ENCODE results near the gene TRIM42.

Gene TRIM42

DNA sequence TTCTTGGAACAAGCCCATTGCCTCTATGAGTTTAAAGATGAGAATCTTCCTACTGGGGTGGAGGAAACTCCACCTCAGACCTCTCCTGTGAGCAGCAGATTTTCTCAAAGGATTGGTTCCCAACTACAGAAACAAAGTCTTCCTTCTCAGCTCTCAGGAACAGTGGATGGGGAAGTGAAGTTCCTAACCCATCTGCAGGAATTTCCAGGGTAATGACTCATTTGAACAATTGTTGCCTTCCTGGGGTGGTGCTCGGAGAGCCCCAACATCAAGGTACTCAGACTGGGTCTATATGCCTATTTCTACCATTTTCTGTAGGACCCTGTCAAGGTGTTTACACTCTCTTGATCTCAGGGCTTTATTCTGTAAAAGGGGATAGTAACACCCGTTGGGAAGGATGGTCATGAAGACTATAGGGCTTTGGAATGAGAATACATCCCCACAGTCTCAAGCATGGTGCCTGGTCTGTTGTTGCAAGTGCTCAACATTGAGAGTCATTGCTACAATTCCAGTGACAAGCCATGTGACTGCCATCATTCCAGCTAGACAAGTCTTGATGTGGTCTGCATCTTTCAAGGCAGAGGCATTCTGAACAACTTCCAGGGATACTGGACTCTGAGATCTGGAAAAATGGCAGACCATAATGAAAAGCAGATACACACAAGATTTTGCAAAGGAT lies 33.0 kb downstream of the TRIM42 start:
- no peak for DNase-seq (ENCODE audit: low read depth, low spot score)

DNA sequence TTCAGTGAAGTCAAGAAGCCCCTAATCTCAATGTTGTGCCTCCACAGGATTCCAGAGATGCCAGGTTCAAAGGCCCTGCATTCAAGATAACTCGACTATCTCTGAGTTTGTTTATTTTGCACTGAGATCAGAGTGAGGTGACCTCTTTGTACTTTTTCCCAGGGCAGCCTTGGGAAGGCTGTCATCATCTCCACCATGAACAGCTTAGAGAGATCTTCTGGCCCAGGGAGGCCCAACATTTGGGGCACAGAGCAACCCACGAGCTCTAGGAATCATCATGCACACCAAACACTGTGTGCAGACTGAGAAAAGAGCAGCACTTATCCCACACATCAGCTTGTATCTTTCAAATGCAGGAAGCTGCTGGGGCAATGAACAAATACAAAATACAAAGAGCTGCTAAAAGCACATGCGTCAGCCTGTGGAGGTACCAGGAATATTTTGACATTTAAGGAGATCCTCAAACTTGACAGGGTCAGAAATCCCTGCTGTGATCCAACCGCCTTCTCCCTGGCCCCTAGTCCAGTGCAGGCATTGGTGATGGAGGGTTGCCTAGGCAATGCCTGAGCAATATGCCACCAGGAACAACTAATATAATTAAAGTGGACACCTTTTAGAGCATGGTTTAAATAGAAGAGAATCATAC lies 33.6 kb downstream of the TRIM42 start:
- DNase-seq (ENCODE audit: low read depth, low spot score): peak; percentile 27

DNA sequence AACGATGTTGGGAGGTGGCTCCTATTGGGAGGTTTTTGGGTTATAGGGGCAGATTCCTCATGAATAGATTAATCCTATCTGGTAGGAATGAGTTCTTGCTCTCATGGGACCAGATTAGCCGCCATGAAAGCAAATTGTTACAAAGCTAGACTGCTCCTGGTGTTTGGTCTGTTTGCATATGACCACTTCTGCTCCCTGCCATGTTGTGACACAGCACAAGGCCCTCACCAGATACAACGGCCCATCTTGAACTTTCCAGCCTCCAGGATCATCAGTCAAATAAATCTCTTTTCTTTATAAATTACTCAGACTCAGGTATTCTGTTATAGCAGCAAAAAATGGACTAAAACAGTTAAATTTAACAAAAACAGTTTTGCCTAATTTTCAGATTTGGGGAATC lies 34.4 kb downstream of the TRIM42 start:
- DNase-seq (ENCODE audit: low read depth, low spot score): no peak

DNA sequence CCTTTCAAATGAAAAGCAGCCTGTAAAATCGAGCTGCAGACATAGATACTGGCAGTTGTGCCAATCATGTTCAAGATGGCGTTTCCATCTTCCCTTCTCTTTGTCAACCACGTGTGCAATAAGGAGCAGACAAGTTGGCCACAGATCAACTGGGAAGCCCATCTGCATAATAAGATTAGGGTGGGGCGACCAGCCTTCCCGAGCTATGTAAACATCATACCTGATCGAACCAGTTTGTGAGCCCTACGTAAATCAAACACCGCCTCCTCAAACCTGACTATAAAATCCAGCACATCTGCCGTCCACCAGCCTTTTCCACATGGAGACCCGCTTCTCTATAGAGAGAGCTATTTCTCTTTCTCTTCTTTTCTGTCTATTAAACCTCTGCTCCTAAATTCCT lies 37.2 kb downstream of the TRIM42 start:
- peak; percentile 10 for DNase-seq (ENCODE audit: low read depth, low spot score)

DNA sequence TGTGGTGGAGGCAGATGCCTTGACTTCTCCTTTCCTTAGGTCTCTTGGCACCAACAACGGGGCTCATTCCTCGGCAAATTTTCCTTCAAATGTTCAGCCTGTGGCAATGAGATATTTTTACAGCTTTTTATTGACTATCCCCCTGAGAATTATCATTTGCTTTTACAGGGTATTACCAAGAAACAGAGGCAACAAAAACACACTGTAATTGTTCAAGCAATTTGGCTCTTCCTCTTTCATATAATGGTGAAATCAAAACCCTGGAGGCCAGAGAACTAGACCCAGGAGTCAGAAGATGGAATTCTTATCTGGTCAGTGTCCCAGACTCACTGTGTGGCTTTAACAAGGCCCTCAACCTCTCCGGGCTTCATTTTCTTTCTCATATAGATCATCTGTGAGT lies 40.1 kb downstream of the TRIM42 start:
- DNase-seq (ENCODE audit: low read depth, low spot score): no peak

DNA sequence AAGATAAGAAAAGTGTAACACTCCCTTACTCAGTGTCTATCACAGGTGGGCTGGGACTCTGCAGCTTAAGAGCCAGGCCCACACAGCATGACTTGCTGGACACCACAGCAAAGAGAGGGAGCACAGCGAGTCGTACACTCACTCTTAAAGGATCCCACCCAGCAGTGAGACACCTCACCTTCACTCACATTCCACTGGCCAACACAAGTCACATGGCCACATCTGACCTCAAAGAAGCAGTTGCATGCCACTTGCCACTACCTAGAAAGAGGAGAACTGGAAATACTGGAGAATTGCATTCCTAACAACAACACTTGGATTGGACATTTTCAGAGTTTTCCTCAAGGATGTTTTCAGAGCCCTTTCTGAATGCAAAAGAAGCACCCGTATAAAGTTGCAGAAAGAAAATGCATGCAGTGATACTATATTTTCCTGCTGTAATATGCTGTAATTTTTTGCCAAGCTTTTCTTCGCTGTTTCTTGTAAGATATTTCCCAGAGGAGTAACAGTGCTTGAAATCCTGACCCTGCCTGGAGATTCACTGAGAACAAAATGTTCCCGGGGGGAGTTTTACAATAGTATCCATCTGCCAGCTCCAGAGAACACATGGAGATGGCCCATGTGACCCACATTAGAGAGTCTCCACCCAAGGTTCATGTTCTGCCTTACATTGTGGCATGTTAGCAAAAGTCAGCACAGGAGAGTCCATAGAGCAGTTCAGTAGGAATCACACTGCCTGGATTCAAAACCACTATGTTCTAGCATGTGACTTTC lies 42.2 kb downstream of the TRIM42 start:
- DNase-seq (ENCODE audit: low read depth, low spot score): no peak

DNA sequence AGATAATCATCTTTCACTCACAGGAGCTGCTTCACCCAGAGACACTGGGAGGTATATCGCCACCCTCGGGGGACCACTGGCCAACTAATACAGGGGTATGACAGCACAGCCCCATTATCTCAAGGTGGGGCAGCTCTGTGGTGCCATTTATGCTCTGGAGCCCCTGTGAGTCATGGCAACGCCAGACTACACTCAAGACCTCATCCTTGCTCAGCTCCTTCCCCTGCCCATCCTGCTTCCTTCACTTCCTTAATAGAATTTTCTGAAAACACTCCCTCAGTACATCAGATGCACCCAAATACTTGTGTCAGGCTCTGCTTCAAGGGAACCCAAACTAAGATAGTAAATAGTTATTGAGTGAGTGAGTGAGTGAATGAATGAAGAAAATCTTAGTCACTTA lies 45.7 kb downstream of the TRIM42 start:
- no peak for DNase-seq (ENCODE audit: low read depth, low spot score)

DNA sequence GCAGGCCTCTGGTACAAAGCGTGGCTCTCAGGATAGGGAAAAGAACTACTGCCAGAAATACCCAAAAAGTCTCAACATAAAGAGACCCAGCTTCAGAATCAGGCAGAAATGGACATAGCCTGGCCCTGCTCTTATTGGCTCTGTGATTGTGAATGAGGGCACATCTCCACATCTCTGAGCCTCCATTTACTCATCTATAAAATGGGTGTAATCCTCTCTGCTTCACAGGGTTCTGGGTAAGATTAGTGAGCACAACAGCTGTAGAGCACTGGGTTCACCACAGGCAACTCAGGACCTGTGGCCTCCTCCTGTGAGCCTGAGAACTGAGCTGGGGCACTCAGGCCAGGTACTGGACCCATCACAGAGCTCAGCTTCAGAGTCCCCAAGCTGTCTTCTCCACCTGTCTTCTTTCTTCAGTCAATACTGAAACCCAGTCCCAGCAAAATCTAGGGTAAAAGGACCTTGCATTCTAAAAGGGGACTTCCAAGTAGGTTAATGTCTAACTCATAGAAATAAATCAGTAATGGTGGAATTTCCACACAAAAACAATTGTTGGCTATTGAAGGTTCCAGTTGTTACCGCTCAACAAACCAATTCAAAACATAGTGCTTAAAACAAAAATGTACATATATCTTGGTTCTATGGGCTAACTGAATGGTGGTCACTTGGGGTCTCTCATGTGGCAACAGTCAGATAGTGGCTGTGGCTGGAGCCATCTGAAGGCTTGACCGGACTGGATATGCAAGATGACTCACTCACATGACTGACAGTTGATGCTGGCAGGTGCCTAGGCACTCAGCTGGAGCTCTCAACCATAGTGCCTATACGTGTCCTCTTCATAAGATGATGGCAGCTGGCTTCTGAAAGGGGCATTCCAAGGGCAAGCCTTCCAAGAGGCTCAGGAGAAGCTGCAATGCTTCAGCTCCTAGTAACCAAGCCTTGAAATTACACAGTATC lies 47.3 kb downstream of the TRIM42 start:
- no peak for DNase-seq (ENCODE audit: low read depth, low spot score)

DNA sequence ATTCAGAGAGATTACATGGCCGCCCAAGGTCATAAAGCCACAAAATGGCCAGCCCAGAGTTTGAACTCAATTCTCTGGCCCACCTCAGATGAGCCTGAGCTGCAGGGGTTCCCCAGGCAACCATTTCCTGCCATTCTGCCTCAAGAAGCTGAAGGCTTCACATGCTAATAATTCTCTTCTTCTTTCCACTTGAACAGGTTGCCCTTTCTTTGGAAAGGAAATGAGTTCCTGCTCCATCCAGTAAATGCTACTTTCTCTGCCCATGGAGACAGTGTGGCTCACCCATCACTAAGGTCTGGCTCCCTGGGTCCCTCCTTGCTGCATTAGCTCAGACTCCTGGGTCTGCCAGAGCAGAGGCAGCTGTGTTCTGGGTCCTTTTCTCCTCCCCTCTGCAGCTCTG lies 48.2 kb downstream of the TRIM42 start:
- DNase-seq (ENCODE audit: low read depth, low spot score): no peak

DNA sequence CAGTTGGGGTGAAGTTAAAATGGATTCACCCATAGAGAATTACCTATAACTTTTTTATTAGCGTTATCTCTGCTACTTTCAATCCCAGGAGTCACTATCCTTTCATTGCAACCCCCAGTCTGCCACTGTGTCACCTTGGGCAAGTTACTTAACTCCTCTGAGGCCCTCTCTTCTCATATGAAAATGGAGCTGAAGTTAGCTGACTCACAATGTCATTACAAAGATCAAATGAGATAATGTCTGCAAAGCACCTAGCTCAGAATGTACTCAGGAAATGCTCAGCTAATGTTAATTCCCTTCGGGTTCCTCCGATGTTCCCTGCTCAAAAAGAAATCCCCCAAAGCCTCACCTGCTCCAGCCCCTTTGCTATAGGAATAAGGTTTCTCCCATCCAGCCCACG lies 50.0 kb downstream of the TRIM42 start:
- DNase-seq (ENCODE audit: low read depth, low spot score): no peak

DNA sequence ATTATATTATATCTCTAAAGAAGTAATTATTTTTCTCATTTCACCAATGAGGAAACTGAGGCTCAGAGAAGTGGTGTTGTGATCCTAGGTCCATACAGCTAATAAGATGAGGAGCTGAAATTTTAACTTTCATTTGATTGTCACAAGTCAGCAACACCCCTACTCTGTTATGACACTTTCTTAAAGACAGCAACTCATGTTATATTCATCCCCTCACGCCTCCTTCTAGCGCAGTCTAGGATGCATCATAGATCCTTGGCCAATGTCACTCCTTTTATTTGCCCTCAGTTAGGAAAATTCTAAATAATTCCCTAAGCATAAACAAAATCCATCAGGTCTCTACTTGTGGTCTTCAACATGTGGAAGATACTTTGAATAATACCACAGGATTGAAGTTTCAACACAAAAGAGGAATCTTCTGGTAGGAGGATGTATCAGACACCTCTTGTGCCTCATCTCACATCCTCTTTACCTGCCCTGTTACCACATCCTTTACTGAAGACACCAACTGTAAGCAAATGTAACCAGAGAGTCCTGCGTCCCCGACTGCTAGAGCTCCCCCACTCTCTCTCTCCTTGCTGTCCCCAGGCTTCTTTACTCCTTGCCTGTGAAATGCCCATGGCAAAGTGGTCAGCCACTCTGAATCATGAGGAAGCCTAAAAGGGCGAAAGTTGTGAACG lies 53.7 kb downstream of the TRIM42 start:
- DNase-seq (ENCODE audit: low read depth, low spot score): no peak

DNA sequence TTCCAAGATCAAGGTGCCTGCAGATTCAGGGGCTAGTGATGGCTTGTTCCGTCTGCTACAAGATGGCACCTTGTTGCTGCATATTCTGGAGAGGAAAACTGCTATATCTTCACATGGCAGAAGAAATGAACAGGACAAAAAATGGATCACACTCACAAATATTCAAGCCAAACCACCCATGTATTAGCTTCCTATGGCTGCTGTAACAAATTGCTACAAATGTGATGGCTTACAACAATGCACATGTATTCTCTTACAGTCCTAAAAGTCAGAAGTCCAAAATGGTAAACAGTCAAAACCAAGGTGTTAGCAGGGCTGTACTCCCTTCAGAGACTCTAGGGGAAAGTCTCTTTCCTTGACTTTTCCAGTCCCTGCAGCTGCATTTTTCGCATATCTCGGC lies 55.8 kb downstream of the TRIM42 start:
- DNase-seq (ENCODE audit: low read depth, low spot score): no peak

DNA sequence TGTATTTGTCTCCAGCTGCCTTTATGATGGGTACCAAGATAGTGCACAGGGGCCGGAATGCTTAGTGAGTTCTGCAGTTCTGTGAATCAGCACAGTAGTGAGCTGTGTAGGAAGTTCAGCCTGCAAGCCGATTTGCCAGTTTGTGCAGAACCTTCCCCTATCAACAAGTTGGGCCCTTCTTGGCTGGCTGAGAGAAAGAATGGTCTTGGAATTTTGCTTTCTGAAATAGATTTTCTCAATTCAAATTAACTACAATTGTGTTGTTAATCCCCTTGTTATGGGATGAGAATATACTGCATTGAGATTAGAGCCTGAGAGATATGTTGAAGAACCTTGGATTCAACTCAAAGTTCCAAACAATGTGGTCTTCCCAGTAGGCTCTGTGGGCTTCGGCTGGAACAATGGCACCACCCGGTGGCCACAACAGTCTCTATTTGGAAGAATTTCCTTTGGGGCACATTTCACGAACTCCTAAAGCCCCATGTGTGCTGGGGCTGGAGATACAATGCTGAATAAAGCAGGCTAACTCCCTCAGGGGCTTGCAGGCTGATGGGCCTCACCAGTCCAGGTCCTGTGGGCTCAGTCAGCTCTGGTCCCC lies 59.1 kb downstream of the TRIM42 start:
- peak; percentile 84 for DNase-seq (ENCODE audit: low read depth, low spot score)

DNA sequence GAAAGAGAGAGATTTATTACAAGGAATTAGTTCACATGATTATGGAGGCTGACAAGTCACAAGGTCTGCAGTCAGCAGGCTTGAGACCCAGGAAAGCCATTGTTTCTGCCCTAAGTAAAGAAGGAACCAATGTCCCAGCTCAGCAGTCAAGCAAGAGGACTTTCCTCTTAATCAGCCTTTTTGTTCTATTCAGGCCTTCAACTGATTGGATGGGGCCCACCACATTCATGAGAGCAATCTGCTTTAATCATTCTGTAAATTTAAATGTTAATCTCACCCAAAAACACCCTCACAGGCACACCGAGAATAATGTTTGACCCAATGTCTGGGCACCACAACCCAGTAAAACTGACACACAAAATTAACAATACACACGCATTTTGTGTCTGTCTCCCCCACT lies 64.3 kb downstream of the TRIM42 start:
- no peak for DNase-seq (ENCODE audit: low read depth, low spot score)

DNA sequence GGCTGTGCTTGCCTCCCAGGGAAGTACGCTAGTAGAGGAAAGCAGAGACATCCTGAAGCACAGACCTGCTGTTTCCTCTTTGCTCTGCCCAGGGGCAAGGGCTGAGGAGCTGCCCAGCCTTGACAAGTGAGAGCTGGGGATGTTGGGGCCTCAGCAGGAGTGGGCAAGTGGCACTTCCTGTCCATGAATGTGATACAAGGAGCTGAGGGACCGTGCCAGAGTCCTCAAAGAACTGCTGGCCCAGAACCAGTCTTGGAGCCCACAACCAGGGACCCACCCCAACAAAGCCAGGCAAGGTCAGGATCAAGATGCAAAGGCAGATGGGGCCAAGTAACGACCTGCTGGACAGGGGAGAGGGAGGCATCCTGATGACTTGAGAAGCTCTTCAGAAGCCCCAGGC lies 70.3 kb downstream of the TRIM42 start:
- DNase-seq (ENCODE audit: low read depth, low spot score): no peak

DNA sequence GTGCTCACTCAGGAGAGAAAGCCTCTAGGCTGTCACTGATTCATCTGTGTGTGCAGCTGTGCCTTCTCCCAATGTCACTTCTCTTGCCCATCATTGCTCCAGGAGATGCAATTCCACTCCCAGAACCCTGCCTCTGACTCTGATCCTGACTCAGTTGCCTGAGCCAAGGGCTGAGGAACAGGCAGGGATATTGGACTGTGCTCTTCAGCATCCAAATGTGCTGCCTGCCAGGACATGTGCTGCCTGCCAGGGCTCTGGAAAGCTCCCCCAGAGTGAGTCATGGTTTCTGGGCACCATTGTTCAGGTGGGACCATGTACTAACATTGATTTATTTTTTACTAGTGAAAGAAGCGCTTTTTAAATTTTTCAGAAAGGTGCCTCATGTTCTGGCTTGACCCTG lies 71.0 kb downstream of the TRIM42 start:
- DNase-seq (ENCODE audit: low read depth, low spot score): no peak
